Fibroblast of pulmonary artery (primary cell): ENCODE measurements around the gene EGFL8.
"Not testable (repeated sequence)": the region's sequence is repeated elsewhere in the genome, so short reads cannot be mapped to it uniquely, and the experiment has no call there.

ENCODE experiments used
- DNase-seq: peaks from one replicate; pipeline ENCODE4 v3.0.0-alpha.2; 2010; ENCODE audit warnings: low read depth
- H3K4me3 ChIP-seq: replicated peaks from 2 replicates; pipeline ENCODE4 v1.5.1; 2011; ENCODE audit warnings: low read depth, mild to moderate bottlenecking, control low read depth, low read length, moderate library complexity
- TF ChIP-seq, protein P1 (sequence below): IDR thresholded peaks from 2 replicates; pipeline ENCODE4 v1.5.1; 2011; ENCODE audit warnings: mild to moderate bottlenecking, control low read depth, low read length, inconsistent platforms; ENCODE audit errors: missing control alignments

EGFL8 gene

DNA sequence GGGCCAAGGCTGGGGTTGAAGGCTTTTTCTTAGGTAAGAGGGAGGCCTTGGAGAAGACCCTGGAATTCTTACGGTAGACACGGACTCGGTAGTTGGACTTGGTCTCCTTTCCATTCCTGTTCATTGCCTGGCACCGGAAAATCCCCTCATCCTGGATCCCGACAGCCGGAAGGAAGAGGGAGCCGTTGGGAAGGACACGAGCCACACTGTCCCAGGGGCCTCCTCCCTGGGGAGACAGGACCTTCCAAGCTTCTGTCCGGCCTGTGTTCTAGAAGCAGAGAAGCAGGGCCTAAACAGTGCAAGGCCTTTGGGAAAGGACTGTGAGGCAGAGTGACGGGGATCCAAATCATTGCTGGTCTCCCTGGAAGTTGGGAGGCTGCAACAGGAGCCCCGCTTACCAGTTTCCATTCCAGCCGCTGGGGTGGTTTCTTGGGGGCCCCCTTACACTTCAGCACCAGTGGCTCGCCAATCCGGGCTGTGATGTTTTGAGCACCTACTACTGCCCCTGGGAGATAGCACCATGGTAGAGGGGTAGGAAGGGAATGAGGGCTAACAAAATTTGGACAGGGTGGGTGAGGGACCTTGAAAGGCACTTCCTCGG lies 19.2 kb downstream of the EGFL8 start:
- no peak overlapping the region for H3K4me3 ChIP-seq
- DNase-seq = no peak
- TF ChIP-seq, protein P1, sequence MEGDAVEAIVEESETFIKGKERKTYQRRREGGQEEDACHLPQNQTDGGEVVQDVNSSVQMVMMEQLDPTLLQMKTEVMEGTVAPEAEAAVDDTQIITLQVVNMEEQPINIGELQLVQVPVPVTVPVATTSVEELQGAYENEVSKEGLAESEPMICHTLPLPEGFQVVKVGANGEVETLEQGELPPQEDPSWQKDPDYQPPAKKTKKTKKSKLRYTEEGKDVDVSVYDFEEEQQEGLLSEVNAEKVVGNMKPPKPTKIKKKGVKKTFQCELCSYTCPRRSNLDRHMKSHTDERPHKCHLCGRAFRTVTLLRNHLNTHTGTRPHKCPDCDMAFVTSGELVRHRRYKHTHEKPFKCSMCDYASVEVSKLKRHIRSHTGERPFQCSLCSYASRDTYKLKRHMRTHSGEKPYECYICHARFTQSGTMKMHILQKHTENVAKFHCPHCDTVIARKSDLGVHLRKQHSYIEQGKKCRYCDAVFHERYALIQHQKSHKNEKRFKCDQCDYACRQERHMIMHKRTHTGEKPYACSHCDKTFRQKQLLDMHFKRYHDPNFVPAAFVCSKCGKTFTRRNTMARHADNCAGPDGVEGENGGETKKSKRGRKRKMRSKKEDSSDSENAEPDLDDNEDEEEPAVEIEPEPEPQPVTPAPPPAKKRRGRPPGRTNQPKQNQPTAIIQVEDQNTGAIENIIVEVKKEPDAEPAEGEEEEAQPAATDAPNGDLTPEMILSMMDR = no peak

DNA sequence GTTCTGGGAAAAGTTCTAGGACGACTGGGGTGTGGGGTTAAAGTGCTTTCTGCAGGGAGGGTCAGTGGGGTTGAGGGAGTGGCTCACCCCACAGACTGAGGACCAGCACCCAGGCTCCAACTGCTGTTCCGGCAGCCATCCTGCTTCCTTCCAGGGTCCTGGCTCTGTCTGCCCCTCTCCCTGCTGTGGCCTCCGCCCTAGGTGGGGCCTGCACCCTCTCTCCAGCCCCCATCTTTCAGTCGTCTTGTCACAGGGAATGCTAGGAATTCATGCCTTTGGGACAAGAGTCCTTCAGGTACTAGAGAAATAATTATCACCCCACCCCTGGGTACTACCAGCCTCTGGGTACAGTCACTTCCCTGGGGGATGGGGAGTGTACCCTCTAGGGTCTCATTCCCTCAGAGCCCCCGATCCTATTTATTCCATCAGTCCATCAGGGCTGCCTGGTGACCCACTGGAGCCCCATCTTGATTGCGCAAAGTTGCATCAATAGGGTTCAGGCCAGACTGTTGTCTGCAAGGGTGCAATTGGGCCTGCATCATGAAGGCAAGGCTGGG lies 19.8 kb downstream of the EGFL8 start, which contains the start of gene AGER:
Gene AGER, minus strand, starts transcription at position 170 of the 557 bp plus-strand sequence. Its CDS starts 31 bp downstream, at position 139.
- no peak within 1 kb of the TSS for H3K4me3 ChIP-seq
- TF ChIP-seq, protein P1 = no peak
- no peak for DNase-seq

DNA sequence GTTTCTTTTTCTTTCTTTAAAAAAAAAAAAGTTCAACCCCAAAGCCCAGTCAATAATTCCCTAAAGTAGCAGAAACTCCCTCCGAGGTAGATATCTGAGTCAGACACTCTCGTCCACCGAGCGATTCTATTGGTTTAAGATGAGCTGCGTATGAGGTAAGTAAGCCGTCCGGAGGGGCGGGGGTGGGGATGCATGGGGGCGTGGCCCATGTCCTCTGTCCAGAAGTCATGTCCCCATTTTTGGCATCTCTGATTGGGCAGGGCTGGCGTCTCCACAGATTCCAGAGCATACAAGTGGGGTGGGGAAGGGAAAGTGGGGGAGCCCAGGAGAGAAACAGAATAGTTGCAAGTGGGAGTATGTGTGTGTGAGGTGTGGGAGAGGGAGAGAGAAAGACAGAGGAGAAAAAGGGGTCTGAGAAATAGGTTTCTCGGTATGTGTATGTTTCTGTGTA lies 21.3 kb downstream of the EGFL8 start:
- peak; percentile 91 for DNase-seq
- H3K4me3 ChIP-seq = not testable (repeated sequence)

DNA sequence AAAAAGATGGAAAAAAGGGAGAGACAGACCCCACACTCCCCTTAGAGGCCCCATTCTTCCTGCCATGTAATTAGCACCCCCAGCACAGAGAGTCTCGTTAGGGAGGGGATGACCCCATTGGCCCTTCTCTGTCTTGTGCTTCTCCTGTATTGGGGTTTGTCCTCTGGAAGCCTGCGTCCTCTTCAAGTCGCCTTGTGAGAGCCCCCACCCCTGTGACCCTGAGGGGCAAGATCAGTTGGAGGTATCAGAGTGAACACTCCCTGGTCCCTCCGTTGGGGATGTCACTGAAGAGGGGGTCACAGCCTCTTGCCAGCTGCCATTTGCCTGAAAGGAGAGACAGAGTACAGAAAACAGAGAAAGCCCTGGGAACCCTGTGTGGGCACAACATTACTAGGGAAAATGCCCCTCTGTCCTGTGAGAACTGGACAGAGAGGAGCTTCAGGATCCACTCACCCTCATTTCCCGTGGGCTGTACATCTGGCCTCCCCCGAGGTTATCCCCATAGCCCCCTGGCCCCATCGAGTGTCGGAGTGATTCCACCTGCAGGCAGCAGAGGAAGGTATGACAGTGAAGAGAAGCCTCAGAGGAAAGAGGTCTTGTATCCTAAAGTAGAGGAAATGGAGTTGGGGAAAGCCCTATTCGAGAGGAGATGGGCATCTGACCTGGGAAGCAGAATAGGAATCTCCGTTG lies 21.9 kb downstream of the EGFL8 start:
- not testable (repeated sequence) for DNase-seq, H3K4me3 ChIP-seq

DNA sequence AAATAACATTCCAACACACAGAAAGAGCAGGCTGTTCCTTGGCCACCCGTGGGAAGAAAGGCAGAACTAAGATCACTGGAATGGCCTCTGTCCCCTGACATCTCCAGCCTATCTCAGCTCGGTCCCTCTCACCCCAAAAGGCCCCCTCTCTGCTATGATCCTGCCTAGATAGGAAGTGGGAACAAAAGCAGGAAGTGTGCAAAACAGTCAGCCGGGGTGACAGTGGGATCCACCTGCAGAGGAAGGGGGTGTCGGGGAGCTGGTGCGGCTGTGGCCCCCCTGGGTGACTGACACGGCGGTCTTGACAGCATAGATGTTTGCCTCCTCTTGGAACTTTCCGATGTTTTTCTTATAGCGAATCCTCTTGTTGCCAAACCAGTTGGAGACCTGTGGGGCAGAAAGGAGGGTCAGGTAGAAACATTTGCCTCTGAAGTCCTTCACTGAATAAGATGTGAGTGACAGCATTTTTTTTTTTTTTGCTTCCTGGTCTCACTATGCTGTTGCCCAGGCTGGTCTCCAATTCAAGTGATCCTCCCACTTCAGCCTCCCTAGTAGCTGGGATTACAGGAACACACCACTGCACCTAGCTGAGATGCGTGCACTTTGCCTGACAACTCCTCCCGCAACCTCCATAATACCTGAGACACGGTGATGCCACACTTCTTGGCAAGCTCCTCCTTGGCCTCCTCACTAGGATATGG lies 22.8 kb downstream of the EGFL8 start:
- TF ChIP-seq, protein P1 = no peak
- DNase-seq = no peak
- H3K4me3 ChIP-seq = no peak overlapping the region

DNA sequence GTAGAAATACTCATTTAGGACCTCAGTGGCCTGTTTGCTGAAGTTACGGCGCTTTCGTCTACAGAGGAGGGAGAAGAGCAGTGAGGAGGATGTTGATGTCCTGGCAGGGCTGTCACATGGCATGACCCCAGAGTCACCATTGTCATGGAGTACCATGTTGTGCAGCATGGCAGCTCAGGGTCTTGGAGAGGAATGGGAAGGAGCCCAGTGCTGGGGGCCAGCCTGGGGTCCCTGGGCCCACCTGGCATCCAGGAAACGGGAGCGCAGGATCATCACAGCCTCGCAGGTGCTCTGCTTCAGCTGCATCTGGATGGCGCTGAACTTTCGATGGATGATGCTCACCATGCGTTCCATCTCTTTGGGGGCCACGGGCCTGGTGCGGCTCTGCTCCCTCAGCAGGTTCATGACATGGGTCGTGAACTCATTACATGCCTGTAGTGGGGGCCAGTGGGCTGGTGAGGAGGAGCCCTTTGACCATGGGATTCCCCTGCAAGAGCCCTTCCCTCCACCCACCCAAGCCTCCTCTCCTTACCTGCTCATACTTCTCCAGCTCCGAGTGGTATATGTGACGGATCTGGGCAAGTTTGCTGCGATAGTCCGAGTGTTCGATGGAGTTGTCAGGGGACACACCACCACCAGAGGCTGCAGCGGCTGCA lies 23.5 kb downstream of the EGFL8 start:
- H3K4me3 ChIP-seq = peak overlapping the region; percentile 82

DNA sequence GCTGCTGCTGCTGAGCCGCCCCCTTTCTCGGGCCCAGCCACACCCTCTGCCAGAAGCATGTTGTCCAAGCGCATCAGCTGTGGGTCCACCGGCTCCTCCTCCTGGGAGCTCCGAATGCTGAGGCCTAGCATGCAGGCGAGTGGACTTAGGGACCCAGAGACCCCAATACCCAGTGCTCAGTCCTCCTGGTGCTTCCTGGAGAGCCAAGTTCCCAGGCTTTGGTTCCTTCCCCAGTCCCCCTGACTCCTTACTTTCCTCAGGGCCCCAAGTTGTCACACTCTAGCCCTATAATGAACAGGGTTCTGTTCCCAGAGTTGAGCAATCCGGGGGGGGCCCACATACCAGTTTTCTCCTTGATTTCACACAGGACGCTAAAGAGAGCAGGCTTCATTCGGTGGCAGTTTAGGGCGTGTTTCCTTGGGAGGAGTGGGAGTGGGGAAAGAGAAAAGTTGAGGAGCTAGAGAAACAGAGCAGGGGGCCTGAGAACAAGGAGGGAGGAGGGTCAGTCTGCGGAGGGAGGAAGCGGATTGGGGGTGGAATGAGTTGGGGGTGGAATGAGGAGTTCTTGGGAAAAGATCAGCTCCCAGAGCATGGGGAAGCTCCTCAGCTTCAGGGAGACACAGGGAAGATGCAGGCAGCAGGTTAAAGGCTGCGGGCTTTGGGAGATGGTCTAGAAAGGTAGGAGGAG lies 24.1 kb downstream of the EGFL8 start:
- peak overlapping the region; percentile 82 for H3K4me3 ChIP-seq
- peak; percentile 26 for DNase-seq
- TF ChIP-seq, protein P1 = no peak

More for the DNA sequence above, 23.5 kb downstream of the EGFL8 start:
- DNase-seq = not testable (repeated sequence)
